UCSD-AML1 (cell line): ENCODE results near the gene FBXO31.
"Not testable (repeated sequence)": the region's sequence is repeated elsewhere in the genome, so short reads cannot be mapped to it uniquely, and the experiment has no call there.

Experiments
- DNase-seq: peaks from one replicate; lab custom pipeline; 2025; ENCODE audit not compliant: unreplicated experiment; lab: John Stamatoyannopoulos, UW

FBXO31 gene

GRCh38 chr16:87344931-87345631, 38.5 kb downstream of the FBXO31 start:
- no peak for DNase-seq

- DNase-seq: no peak
Measured at GRCh38 chr16:87344165-87344930, 39.2 kb downstream of the FBXO31 start.

GRCh38 chr16:87343753-87344050, 39.9 kb downstream of the FBXO31 start:
- DNase-seq: no peak

- no peak for DNase-seq
Measured at GRCh38 chr16:87342978-87343752, 40.4 kb downstream of the FBXO31 start.

GRCh38 chr16:87342504-87342903, 41.1 kb downstream of the FBXO31 start:
- no peak for DNase-seq

- no peak for DNase-seq
Measured at GRCh38 chr16:87340198-87340597, 43.4 kb downstream of the FBXO31 start.

- DNase-seq: not testable (repeated sequence)
Measured at GRCh38 chr16:87339724-87340105, 43.9 kb downstream of the FBXO31 start.

GRCh38 chr16:87339086-87339723, 44.4 kb downstream of the FBXO31 start:
- no peak for DNase-seq

- no peak for DNase-seq
Measured at GRCh38 chr16:87338155-87338765, 45.3 kb downstream of the FBXO31 start.

GRCh38 chr16:87337262-87337771, 46.3 kb downstream of the FBXO31 start:
- DNase-seq: no peak

- no peak for DNase-seq
Measured at GRCh38 chr16:87336434-87337240, 46.9 kb downstream of the FBXO31 start.

GRCh38 chr16:87335625-87336433, 47.7 kb downstream of the FBXO31 start:
- DNase-seq: no peak

GRCh38 chr16:87334651-87335624, 48.6 kb downstream of the FBXO31 start:
- DNase-seq: no peak

GRCh38 chr16:87333581-87334331, 49.8 kb downstream of the FBXO31 start:
- no peak for DNase-seq

GRCh38 chr16:87333101-87333500, 50.5 kb downstream of the FBXO31 start:
- DNase-seq: no peak

- no peak for DNase-seq
Measured at GRCh38 chr16:87332150-87332549, 51.4 kb downstream of the FBXO31 start.

GRCh38 chr16:87331241-87331801, 52.3 kb downstream of the FBXO31 start:
- DNase-seq: no peak
